ENCODE data around the gene KLHL22.

The KLHL22 gene

GRCh38 chr22:20408891-20409290, 86.7 kb downstream of the KLHL22 start:
- H3K9me3 ChIP-seq (ENCODE audit: control insufficient read depth in 1 of 2, low read length in 2 of 2): no peaks in the 10 kb centered on the region
- H3K36me3 ChIP-seq (ENCODE audit: control insufficient read depth in 1 of 2, insufficient read depth in 2 of 2, low read length in 2 of 2): peaks cover 0 to 29% of the 10 kb centered on the region in 2 donors
- no peak overlapping the region for H3K27ac ChIP-seq (ENCODE audit: low read depth, low read length)

GRCh38 chr22:20407829-20408228, 87.8 kb downstream of the KLHL22 start:
- H3K4me3 ChIP-seq (ENCODE audit: low read depth in 1 of 2, low read length in 2 of 2): no peak overlapping the region
- no peaks in the 10 kb centered on the region for H3K4me1 ChIP-seq (ENCODE audit: control insufficient read depth in 1 of 2, insufficient read depth in 2 of 2, low read length in 2 of 2)
- no peaks in the 10 kb centered on the region for H3K9me3 ChIP-seq (ENCODE audit: control insufficient read depth in 1 of 2, low read length in 2 of 2)
- no peak overlapping the region for H3K27ac ChIP-seq (ENCODE audit: low read depth, low read length)
- no peak overlapping the region for H3K9ac ChIP-seq (ENCODE audit: low read depth in 1 of 2, low read length in 2 of 2)
- H3K27me3 ChIP-seq (ENCODE audit: control insufficient read depth in 1 of 2, insufficient read depth in 2 of 2, low read length in 2 of 2): no peaks in the 10 kb centered on the region
- peaks cover 0 to 35% of the 10 kb centered on the region in 2 donors for H3K36me3 ChIP-seq (ENCODE audit: control insufficient read depth in 1 of 2, insufficient read depth in 2 of 2, low read length in 2 of 2)

More at GRCh38 chr22:20408891-20409290, 86.7 kb downstream of the KLHL22 start:
- H3K4me1 ChIP-seq (ENCODE audit: control insufficient read depth in 1 of 2, insufficient read depth in 2 of 2, low read length in 2 of 2): no peaks in the 10 kb centered on the region
- no peak overlapping the region for H3K4me3 ChIP-seq (ENCODE audit: low read depth in 1 of 2, low read length in 2 of 2)
- no peak overlapping the region for H3K9ac ChIP-seq (ENCODE audit: low read depth in 1 of 2, low read length in 2 of 2)
- H3K27me3 ChIP-seq (ENCODE audit: control insufficient read depth in 1 of 2, insufficient read depth in 2 of 2, low read length in 2 of 2): no peaks in the 10 kb centered on the region

GRCh38 chr22:20406686-20407408, 88.7 kb downstream of the KLHL22 start:
- H3K4me3 ChIP-seq (ENCODE audit: low read depth in 1 of 2, low read length in 2 of 2): no peak overlapping the region
- no peak overlapping the region for H3K27ac ChIP-seq (ENCODE audit: low read depth, low read length)
- H3K36me3 ChIP-seq (ENCODE audit: control insufficient read depth in 1 of 2, insufficient read depth in 2 of 2, low read length in 2 of 2): peaks cover 0 to 35% of the 10 kb centered on the region in 2 donors
- H3K9me3 ChIP-seq (ENCODE audit: control insufficient read depth in 1 of 2, low read length in 2 of 2): no peaks in the 10 kb centered on the region
- H3K27me3 ChIP-seq (ENCODE audit: control insufficient read depth in 1 of 2, insufficient read depth in 2 of 2, low read length in 2 of 2): no peaks in the 10 kb centered on the region
- no peaks in the 10 kb centered on the region for H3K4me1 ChIP-seq (ENCODE audit: control insufficient read depth in 1 of 2, insufficient read depth in 2 of 2, low read length in 2 of 2)
- H3K9ac ChIP-seq (ENCODE audit: low read depth in 1 of 2, low read length in 2 of 2): no peak overlapping the region

GRCh38 chr22:20405931-20406685, 89.5 kb downstream of the KLHL22 start:
- no peak overlapping the region for H3K9ac ChIP-seq (ENCODE audit: low read depth in 1 of 2, low read length in 2 of 2)
- no peaks in the 10 kb centered on the region for H3K4me1 ChIP-seq (ENCODE audit: control insufficient read depth in 1 of 2, insufficient read depth in 2 of 2, low read length in 2 of 2)
- H3K27me3 ChIP-seq (ENCODE audit: control insufficient read depth in 1 of 2, insufficient read depth in 2 of 2, low read length in 2 of 2): no peaks in the 10 kb centered on the region
- H3K4me3 ChIP-seq (ENCODE audit: low read depth in 1 of 2, low read length in 2 of 2): no peak overlapping the region
- no peak overlapping the region for H3K27ac ChIP-seq (ENCODE audit: low read depth, low read length)
- H3K9me3 ChIP-seq (ENCODE audit: control insufficient read depth in 1 of 2, low read length in 2 of 2): no peaks in the 10 kb centered on the region
- H3K36me3 ChIP-seq (ENCODE audit: control insufficient read depth in 1 of 2, insufficient read depth in 2 of 2, low read length in 2 of 2): peaks cover 3 to 41% of the 10 kb centered on the region in 2 donors

DNA sequence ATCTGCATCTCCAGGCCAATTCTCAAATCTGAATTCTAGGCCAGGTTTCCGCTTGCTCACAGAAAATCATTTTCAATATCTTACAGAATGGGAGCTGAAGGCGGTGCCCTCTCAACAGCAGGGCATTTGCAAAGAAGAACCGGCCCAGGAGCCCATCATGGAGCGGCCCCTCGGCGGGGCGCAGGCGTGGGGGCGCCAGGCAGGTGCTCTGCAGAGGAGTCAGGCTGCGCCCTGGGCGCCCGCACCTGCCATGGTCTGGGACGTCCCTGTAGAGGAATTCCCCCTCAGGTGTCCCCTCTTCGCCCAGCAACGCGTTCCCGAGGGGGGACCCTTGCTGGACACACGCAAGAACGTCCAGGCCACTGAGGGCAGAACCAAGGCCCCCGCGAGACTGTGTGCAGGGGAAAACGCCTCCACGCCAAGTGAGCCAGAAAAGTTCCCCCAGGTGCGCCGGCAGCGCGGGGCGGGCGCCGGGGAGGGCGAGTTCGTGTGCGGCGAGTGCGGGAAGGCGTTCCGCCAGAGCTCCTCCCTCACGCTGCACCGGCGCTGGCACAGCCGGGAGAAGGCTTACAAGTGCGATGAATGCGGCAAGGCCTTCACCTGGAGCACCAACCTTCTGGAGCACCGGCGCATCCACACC, 90.2 kb downstream of the KLHL22 start:
- Histone ChIP-seq H3K9me3 (ENCODE audit: control insufficient read depth in 1 of 2, low read length in 2 of 2) (no peaks in the 10 kb centered on the region), H3K4me3 (ENCODE audit: low read depth in 1 of 2, low read length in 2 of 2) (no peak overlapping the region), H3K4me1 (ENCODE audit: control insufficient read depth in 1 of 2, insufficient read depth in 2 of 2, low read length in 2 of 2) (no peaks in the 10 kb centered on the region), H3K27ac (ENCODE audit: low read depth, low read length) (no peak overlapping the region), H3K9ac (ENCODE audit: low read depth in 1 of 2, low read length in 2 of 2) (no peak overlapping the region), H3K27me3 (ENCODE audit: control insufficient read depth in 1 of 2, insufficient read depth in 2 of 2, low read length in 2 of 2) (no peaks in the 10 kb centered on the region), H3K36me3 (ENCODE audit: control insufficient read depth in 1 of 2, insufficient read depth in 2 of 2, low read length in 2 of 2) (peaks cover 3 to 43% of the 10 kb centered on the region in 2 donors)

- H3K4me1 ChIP-seq (ENCODE audit: control insufficient read depth in 1 of 2, insufficient read depth in 2 of 2, low read length in 2 of 2): no peaks in the 10 kb centered on the region
- H3K36me3 ChIP-seq (ENCODE audit: control insufficient read depth in 1 of 2, insufficient read depth in 2 of 2, low read length in 2 of 2): peaks cover 3 to 43% of the 10 kb centered on the region in 2 donors
- H3K9me3 ChIP-seq (ENCODE audit: control insufficient read depth in 1 of 2, low read length in 2 of 2): no peaks in the 10 kb centered on the region
- H3K27me3 ChIP-seq (ENCODE audit: control insufficient read depth in 1 of 2, insufficient read depth in 2 of 2, low read length in 2 of 2): no peaks in the 10 kb centered on the region
- no peak overlapping the region for H3K9ac ChIP-seq (ENCODE audit: low read depth in 1 of 2, low read length in 2 of 2)
- H3K4me3 ChIP-seq (ENCODE audit: low read depth in 1 of 2, low read length in 2 of 2): no peak overlapping the region
- no peak overlapping the region for H3K27ac ChIP-seq (ENCODE audit: low read depth, low read length)
Observed at GRCh38 chr22:20404881-20405280, 90.7 kb downstream of the KLHL22 start.

DNA sequence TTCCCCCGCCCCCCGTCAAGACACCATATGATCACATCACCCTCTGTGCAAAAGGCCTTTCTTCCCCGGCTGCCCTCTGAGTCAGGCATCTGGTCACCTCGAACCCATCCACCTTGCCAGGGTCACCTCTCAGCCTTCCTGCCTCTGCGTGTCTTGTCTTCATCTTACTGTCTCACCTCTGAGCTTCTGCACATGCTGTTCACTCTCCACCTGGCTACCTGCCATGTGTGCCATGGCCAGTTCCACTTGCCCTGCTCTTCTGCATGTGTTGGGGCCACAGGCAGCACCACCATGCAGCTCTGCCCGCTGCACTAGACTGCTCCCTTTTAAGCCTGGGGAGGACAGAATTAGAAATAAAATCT, 91.8 kb downstream of the KLHL22 start:
- no peak overlapping the region for H3K9ac ChIP-seq (ENCODE audit: low read depth in 1 of 2, low read length in 2 of 2)
- no peaks in the 10 kb centered on the region for H3K4me1 ChIP-seq (ENCODE audit: control insufficient read depth in 1 of 2, insufficient read depth in 2 of 2, low read length in 2 of 2)
- H3K27ac ChIP-seq (ENCODE audit: low read depth, low read length): no peak overlapping the region
- H3K27me3 ChIP-seq (ENCODE audit: control insufficient read depth in 1 of 2, insufficient read depth in 2 of 2, low read length in 2 of 2): no peaks in the 10 kb centered on the region
- H3K36me3 ChIP-seq (ENCODE audit: control insufficient read depth in 1 of 2, insufficient read depth in 2 of 2, low read length in 2 of 2): peaks cover 3 to 43% of the 10 kb centered on the region in 2 donors
- H3K9me3 ChIP-seq (ENCODE audit: control insufficient read depth in 1 of 2, low read length in 2 of 2): no peaks in the 10 kb centered on the region
- H3K4me3 ChIP-seq (ENCODE audit: low read depth in 1 of 2, low read length in 2 of 2): no peak overlapping the region

DNA sequence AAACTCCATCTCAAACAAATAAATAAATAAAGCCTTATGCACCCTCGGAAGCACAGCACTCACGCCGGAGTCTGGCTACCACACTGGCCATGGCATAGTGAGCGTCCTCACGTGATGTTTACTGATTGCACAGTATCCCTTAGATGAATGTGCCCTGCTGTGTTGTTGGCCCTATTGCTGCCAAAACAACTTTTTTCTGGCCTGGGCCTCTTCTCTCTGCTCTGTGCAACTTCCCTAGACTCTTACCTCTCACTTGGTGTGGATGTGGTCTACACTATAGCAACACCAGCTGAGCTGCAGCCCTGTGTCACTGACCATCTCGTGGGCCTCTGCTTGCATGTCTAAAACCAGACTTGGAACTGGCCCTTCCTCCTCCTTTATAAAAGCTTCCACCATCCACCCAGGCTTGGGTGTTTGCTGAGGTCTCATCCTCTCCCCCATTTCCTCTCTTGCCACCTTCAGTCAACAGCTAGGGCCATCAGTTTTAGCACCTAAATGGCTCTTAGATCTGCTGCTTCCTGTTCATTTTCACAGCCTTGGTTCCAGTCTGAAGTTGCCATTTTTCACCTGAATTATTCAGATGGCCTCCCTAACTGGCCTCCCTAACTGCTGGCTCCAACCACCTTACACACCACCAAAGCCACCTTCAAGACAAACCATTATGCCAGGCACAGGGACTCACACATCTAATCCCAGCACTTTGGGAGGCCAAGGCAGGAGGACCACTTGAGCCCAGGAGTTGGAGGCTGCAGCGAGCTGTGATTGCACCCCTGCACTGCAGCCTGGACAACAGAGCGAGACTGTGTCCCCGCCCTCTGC, 92.4 kb downstream of the KLHL22 start:
- no peaks in the 10 kb centered on the region for H3K9me3 ChIP-seq (ENCODE audit: control insufficient read depth in 1 of 2, low read length in 2 of 2)
- H3K27ac ChIP-seq (ENCODE audit: low read depth, low read length): no peak overlapping the region
- H3K27me3 ChIP-seq (ENCODE audit: control insufficient read depth in 1 of 2, insufficient read depth in 2 of 2, low read length in 2 of 2): no peaks in the 10 kb centered on the region
- H3K4me3 ChIP-seq (ENCODE audit: low read depth in 1 of 2, low read length in 2 of 2): no peak overlapping the region
- no peaks in the 10 kb centered on the region for H3K4me1 ChIP-seq (ENCODE audit: control insufficient read depth in 1 of 2, insufficient read depth in 2 of 2, low read length in 2 of 2)
- no peak overlapping the region for H3K9ac ChIP-seq (ENCODE audit: low read depth in 1 of 2, low read length in 2 of 2)
- peaks cover 3 to 43% of the 10 kb centered on the region in 2 donors for H3K36me3 ChIP-seq (ENCODE audit: control insufficient read depth in 1 of 2, insufficient read depth in 2 of 2, low read length in 2 of 2)

DNA sequence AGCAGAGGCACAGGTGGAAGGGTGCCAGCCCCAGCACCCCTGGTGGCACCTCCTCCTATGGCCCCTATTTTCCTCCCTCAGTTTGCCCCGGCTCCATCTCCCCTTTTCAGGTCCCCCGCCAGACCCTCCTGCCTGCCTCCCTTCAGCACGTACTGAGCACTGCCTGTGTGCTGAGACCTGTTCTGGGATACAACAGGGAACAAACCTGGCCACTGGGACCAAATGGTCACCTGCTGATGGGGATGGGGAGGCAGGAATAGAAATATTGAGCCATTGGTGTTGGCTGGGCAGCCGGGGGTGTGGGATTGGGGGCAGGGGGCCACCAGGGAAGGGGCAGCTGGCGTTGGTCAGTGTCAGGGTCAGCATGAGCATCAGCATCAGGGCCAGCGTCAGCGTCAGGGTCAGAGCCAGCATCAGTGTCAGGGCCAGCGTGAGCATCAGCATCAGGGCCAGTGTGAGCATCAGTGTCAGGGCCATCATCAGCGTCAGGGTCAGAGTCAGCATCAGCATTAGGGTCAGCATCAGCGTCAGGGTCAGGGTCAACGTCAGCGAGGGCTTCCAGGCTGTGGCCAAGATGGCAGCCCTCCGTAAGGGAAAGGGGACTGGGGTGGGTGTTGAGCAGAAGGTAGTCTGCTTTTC, 94.1 kb downstream of the KLHL22 start:
- no peaks in the 10 kb centered on the region for H3K9me3 ChIP-seq (ENCODE audit: control insufficient read depth in 1 of 2, low read length in 2 of 2)
- no peaks in the 10 kb centered on the region for H3K27me3 ChIP-seq (ENCODE audit: control insufficient read depth in 1 of 2, insufficient read depth in 2 of 2, low read length in 2 of 2)
- H3K9ac ChIP-seq (ENCODE audit: low read depth in 1 of 2, low read length in 2 of 2): no peak overlapping the region
- H3K4me1 ChIP-seq (ENCODE audit: control insufficient read depth in 1 of 2, insufficient read depth in 2 of 2, low read length in 2 of 2): no peaks in the 10 kb centered on the region
- no peak overlapping the region for H3K4me3 ChIP-seq (ENCODE audit: low read depth in 1 of 2, low read length in 2 of 2)
- H3K36me3 ChIP-seq (ENCODE audit: control insufficient read depth in 1 of 2, insufficient read depth in 2 of 2, low read length in 2 of 2): peaks cover 3 to 31% of the 10 kb centered on the region in 2 donors
- no peak overlapping the region for H3K27ac ChIP-seq (ENCODE audit: low read depth, low read length)
